Mucosa of stomach (tissue), 1 donor: ENCODE data around the gene MCEMP1.

Source experiments
- H3K27me3 ChIP-seq: one replicate; pipeline ENCODE4 v1.7.0; 2013; ENCODE audit warnings: mild to moderate bottlenecking, low read length; ENCODE audit not compliant: control insufficient read depth, insufficient read depth
- H3K36me3 ChIP-seq: one replicate; pipeline ENCODE4 v1.7.0; 2013; ENCODE audit warnings: low read length; ENCODE audit not compliant: control insufficient read depth, insufficient read depth
- H3K4me1 ChIP-seq: one replicate; pipeline ENCODE4 v1.7.0; 2013; ENCODE audit warnings: mild to moderate bottlenecking, low read length; ENCODE audit not compliant: control insufficient read depth, insufficient read depth
- H3K4me3 ChIP-seq: one replicate; pipeline ENCODE4 v1.7.0; 2013; ENCODE audit warnings: low read length
- H3K9ac ChIP-seq: one replicate; pipeline ENCODE4 v1.7.0; 2013; ENCODE audit warnings: mild to moderate bottlenecking, low read length, moderate library complexity
- H3K9me3 ChIP-seq: one replicate; pipeline ENCODE4 v1.7.0; 2013; ENCODE audit warnings: mild to moderate bottlenecking, low read length, moderate library complexity; ENCODE audit not compliant: control insufficient read depth
- donor health status: Pancreatic carcinoma.

MCEMP1 gene

DNA sequence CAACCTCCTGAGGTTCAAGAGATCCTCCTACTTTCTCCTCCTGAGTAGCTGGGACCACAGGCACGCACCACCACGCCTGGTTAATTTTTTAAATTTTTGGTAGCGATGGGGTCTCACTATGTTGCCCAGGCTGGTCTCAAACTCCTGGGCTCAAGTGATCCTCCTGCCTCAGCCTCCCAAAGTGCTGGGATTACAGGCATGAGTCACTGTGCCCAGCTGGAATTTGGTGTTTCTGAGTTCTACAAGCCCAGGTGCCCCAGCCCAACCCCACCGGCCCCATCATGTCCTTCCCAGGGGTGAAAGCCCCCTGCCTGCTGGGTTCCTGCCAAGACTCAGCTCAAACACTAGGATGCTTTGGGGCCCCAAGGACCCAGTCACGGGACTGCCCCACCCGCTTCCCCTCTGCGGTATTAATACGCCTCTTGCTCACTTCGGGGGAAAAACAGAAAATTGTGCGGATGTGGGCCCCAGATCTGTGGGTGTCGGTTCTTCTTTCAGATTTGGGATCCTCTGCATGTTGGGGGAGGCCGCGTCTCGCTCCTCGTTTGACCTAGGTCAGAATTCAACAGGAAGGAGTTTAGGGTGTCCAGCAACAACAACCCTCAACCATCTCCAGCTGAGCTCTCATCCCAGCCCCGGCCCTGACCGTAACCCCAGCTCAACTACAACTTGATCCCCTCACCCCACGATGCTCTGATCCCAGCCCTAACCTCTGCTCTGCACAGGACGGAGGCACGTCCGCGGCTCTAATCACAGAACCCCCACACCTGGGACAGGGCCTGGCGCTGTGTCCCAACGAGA is 28.7 kb downstream of the MCEMP1 start:
- H3K27me3 ChIP-seq: no peaks in the 10 kb centered on the region
- no peaks in the 10 kb centered on the region for H3K36me3 ChIP-seq
- no peak overlapping the region for H3K9ac ChIP-seq
- no peaks in the 10 kb centered on the region for H3K4me1 ChIP-seq
- H3K9me3 ChIP-seq: no peaks in the 10 kb centered on the region
- H3K4me3 ChIP-seq: no peak overlapping the region

DNA sequence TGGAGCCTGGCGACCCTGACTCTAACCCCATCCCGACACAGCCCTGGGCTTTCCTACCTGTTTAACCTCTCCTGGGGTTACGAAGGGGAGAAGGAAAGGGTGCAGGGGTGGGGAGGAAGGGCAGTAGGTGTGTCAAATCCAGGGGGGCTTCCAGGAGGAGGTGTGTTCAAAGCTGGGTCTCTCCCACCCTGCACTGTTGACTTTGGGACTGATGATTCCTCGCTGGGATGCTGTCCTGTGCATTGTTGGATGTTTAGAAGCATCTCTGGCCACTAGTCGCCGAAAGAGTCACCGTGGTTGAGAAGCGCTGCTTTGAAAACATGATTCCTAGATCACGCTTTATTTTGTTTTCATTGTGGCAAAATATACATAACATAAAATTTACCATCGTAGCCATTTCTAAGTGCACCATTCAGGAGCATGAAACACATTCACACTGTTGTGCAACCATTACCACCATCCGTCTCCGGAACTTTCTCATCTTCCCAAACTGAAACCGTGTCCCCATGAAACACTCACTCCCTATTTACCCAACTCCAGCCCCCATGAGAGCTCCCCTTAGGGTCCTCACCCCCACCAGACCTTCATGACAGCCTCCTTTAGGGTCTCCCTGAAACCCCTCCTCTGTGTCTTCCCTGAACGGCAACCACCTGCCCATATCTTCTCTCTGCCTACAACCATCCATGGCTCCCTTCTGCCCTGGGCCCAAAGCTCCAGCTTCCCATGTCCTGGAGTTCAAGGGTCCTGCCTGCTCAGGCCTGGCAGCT is 29.5 kb downstream of the MCEMP1 start:
- H3K9me3 ChIP-seq: no peaks in the 10 kb centered on the region
- no peaks in the 10 kb centered on the region for H3K4me1 ChIP-seq
- H3K27me3 ChIP-seq: no peaks in the 10 kb centered on the region
- H3K4me3 ChIP-seq: no peak overlapping the region
- no peaks in the 10 kb centered on the region for H3K36me3 ChIP-seq
- no peak overlapping the region for H3K9ac ChIP-seq

DNA sequence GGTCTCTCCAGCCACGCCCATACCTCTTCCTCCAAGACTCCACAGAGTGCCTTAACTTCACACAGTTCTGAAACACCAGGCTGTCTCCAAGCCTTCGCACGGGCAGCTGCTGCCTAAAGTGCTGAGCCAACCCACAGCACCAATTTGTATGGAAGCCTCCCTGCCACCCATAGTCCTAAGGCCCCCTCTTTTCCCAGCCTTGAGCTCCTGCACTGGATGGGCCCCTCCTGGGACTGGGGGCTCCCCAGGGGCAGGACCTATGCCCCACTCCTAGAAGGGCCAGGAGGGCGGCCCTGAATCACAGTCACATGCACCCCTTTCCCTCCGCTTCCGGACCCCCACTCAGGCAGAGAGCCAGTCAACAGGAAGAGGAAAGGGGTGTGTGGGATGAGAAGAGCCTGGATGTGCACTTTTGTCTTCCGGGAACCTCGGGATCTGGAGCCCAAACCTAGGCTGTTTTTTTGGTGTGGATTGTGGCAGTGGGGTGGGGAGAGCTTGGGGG is 30.1 kb downstream of the MCEMP1 start:
- Histone ChIP-seq H3K9me3 (no peaks in the 10 kb centered on the region), H3K4me1 (no peaks in the 10 kb centered on the region)

DNA sequence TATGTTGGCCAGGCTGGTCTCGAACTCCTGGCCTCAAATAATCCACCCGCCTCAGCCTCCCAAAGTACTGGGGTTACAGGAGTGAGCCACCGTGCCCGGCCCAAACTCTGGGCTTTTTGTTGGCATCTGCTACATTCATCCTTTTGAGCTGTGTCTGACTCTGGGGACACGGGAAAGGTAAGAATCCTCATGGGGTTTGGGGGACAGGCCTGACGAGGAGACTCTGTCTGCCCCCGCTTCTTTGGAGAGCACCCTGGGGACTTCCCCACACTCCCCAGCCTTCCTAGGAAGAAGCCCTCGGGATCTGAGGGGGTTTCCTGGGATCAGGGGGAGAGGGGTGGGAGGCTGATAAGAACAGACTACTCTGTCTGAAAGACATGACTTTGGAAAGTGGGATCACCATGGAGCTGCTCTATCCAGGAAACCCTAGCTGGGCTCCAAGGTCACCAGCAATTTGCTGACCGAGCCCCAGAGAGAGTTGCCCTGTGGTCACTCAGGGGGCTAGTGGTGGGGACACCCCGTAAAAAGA is 33.1 kb downstream of the MCEMP1 start:
- Histone ChIP-seq H3K36me3 (no peaks in the 10 kb centered on the region), H3K9ac (no peak overlapping the region), H3K9me3 (no peaks in the 10 kb centered on the region), H3K4me1 (no peaks in the 10 kb centered on the region), H3K27me3 (no peaks in the 10 kb centered on the region), H3K4me3 (no peak overlapping the region)

More for the DNA sequence above, 30.1 kb downstream of the MCEMP1 start:
- no peaks in the 10 kb centered on the region for H3K36me3 ChIP-seq
- no peaks in the 10 kb centered on the region for H3K27me3 ChIP-seq
- H3K4me3 ChIP-seq: no peak overlapping the region
- H3K9ac ChIP-seq: no peak overlapping the region

DNA sequence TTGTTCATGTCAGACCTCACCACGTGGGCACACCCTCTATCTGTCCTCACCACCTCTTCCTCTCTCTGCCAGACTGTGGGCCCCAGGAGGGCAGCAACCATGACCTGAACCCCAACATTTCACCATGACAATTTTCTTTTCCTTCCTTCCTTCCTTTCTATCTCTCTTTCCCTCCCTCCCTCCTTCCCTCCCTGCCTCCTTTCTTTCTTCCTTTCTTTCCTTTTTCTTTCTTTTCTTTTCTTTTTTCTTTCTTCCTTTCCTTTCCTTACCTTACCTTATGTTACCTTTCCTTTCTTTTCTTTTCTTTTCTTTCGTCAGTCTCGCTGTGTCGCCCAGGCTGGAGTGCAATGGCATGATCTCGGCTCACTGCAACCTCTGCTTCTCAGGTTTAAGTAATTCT is 33.7 kb downstream of the MCEMP1 start:
- H3K4me1 ChIP-seq: no peaks in the 10 kb centered on the region
- H3K4me3 ChIP-seq: no peak overlapping the region
- no peaks in the 10 kb centered on the region for H3K36me3 ChIP-seq

DNA sequence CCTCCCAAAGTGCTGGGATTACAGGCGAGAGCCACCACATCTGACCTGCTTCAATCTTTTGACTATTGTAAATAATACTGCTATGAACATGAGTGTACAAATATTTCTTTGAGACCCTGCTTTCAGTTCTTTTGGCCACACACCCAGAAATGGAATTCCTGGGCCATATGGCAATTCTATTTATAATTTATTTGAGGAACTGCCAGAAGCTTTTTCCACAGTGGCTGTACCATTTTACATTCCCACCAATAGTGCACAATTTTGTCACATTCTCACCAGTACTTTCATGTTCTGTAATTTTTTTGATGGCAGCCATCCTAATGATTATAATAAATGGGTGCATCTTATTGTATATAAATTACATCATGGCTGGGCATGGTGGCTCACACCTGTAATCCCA is 38.8 kb downstream of the MCEMP1 start:
- H3K9ac ChIP-seq: no peak overlapping the region
- H3K4me1 ChIP-seq: no peaks in the 10 kb centered on the region
- H3K36me3 ChIP-seq: no peaks in the 10 kb centered on the region
- no peak overlapping the region for H3K4me3 ChIP-seq
- peaks cover 3% of the 10 kb centered on the region for H3K27me3 ChIP-seq
- H3K9me3 ChIP-seq: no peaks in the 10 kb centered on the region

More for the DNA sequence above, 33.7 kb downstream of the MCEMP1 start:
- Histone ChIP-seq H3K27me3 (no peaks in the 10 kb centered on the region), H3K9ac (no peak overlapping the region), H3K9me3 (no peaks in the 10 kb centered on the region)

DNA sequence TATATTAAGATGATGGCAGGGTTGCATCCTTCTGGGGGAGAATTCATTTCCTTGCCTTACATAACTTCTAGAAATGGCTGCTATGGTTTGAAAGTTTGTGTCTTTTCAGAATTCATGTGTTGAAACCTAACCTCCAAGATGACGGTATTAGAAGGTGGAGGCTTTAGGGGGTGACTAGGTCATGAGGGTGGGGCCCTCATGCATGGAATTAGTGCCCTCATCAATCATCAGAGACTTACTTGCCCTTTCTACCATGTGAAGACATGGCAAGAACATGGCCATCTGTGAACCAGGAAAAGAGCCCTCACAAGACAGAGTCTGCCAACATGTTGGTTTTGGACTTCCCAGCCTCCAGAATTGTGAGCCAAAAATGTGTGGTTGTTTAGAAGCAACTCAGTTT is 39.9 kb downstream of the MCEMP1 start:
- Histone ChIP-seq H3K9ac (no peak overlapping the region), H3K4me3 (no peak overlapping the region), H3K27me3 (peaks cover 3% of the 10 kb centered on the region), H3K9me3 (no peaks in the 10 kb centered on the region), H3K36me3 (no peaks in the 10 kb centered on the region), H3K4me1 (no peaks in the 10 kb centered on the region)

DNA sequence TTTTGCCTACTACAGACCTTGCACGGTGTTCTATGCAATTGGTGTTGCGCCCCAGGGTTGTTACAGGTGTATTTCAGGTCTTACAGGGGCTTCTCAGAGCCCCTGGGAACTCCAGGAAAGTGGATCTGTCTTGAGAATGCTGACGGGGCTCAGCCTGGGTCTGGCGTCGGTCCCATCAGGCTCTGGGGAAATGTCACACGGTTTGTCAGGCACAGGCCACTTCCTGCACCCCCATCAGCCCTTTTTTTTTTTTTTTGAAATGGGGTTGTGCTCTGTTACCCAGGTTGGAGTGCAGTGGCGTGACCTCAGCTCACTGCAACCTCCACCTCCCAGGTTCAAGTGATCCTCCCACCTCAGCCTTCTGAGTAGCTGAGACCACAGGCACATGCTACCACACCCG is 41.8 kb downstream of the MCEMP1 start:
- no peak overlapping the region for H3K9ac ChIP-seq
- H3K27me3 ChIP-seq: peaks cover 3% of the 10 kb centered on the region
- H3K9me3 ChIP-seq: no peaks in the 10 kb centered on the region
- H3K4me3 ChIP-seq: no peak overlapping the region
- no peaks in the 10 kb centered on the region for H3K4me1 ChIP-seq
- no peaks in the 10 kb centered on the region for H3K36me3 ChIP-seq

DNA sequence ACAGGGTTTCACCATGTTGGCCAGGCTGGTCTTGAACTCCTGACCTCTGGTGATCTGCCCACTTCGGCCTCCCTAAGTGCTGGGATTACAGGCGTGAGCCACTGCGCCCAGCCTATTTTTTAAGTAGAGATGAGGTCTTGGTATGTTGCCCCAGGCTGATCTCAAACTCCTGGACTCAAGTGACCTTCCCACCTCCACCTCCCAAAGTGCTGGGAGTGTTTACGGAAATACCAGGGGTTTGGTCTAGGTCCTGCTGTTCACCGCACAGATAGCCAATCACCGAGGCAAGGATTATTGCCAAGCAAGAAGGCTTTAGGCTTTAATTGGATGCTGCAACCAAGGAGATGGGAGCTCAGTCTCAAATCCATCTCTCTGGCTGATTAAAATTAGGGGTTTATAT is 43.5 kb downstream of the MCEMP1 start:
- Histone ChIP-seq H3K4me3 (no peak overlapping the region), H3K9ac (no peak overlapping the region), H3K9me3 (no peaks in the 10 kb centered on the region), H3K27me3 (peaks cover 3% of the 10 kb centered on the region), H3K4me1 (no peaks in the 10 kb centered on the region), H3K36me3 (no peaks in the 10 kb centered on the region)

DNA sequence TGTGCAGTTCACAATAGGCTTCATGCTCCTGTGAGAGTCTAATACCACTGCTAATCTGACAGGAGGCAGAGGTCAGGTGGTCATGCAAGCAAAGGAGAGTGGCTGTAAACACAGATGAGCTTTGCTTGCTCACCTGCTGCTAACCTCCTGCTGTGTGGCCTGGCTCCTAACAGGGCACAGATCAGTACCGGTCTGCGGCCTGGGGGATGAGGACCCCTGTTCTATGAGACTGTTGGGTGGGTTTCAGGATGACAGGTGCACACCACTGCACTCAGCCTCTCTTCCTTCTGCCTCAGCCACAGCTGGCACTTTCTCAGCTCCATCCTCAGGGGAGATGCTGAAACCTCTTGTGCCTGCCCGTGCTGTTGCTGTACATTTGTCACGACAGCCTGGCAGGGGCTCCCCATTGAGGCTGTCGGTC is 45.4 kb downstream of the MCEMP1 start:
- Histone ChIP-seq H3K27me3 (peaks cover 3% of the 10 kb centered on the region), H3K36me3 (no peaks in the 10 kb centered on the region), H3K9ac (no peak overlapping the region), H3K4me3 (no peak overlapping the region), H3K9me3 (no peaks in the 10 kb centered on the region), H3K4me1 (no peaks in the 10 kb centered on the region)

DNA sequence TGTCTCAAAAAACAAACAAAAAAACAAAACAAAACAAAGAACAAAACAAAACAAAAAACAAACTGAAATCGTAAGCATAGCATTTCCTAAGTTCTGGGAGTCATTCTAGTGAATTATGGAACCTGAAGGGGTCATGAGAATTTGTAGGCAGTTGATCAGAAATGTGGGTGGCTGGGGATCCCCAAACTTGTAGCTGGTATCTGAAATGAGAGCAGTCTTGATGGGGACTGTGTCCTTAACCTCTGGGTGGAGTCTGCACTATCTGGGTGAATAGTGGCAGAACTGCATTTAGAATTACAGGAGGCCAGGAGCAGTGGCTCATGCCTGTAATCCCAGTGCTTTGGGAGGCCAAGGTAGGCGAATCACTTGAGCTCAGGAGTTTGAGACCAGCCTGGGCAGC is 48.9 kb downstream of the MCEMP1 start:
- Histone ChIP-seq H3K9me3 (no peaks in the 10 kb centered on the region), H3K4me3 (no peak overlapping the region), H3K4me1 (no peaks in the 10 kb centered on the region), H3K27me3 (peaks cover 27% of the 10 kb centered on the region), H3K9ac (no peak overlapping the region), H3K36me3 (no peaks in the 10 kb centered on the region)

DNA sequence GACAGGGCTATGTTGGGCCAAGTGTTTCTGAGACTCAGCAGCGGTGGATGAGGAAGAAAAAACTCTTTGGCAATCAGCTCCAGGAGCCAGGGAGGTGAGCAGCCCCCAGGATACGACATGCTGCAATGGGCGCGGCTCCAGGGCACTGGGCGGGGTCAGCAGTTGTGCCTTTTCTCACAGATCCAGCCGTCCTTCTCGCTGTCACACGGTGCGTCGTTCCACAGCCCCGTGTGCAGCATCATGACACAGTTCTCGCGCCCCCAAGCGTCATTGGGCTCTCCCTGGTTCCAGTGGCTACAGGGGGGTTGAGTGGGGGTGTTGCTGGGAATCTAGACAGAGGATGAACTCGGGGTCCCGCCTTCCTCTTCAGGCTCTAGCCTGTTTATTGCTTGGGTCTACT is 52.3 kb downstream of the MCEMP1 start:
- H3K9ac ChIP-seq: no peak overlapping the region
- H3K36me3 ChIP-seq: no peaks in the 10 kb centered on the region
- H3K9me3 ChIP-seq: no peaks in the 10 kb centered on the region
- H3K27me3 ChIP-seq: peaks cover 43% of the 10 kb centered on the region
- H3K4me3 ChIP-seq: no peak overlapping the region
- H3K4me1 ChIP-seq: no peaks in the 10 kb centered on the region
